ENCODE results near the gene SHROOM3.

DNA sequence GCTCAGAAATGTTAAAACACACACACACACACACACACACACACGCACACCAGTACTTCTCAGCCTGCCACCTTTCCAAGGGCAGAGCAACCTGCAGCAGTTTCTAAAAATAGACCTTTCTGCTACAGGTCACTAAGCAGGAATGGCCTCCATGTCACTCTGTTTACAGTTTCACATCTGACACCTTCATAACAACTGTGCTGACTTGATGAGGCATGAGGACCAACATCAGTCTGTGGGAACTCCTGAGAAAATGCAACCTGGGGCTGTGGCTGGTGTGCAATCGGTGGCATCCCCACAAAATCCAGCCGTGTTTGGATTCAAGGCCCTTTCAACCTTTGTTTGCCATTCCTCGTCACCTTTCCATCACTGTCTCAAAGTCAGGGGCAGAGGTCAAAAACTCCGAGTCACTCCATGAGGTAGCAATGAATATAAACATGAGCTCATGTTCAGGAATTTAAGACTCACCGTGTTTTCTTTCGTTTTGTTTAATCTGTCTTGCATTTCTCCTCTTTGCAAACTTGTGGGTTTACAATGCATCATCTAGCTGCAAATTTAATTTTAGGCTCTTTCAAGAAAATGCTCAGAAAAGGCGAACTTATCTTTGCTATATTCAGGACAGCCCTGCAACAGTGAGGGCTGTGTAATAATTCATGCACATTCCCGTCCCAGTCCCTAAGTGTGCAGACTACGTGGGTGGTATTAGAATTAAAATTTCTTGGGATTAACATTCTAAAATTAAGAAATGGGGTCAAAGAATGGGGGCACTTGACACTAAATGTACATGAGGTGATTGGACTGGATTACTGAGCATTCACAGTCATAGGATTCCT, 135.3 kb downstream of the SHROOM3 start:
- TF ChIP-seq POLR2A (IDR thresholded peaks at IDR 0.05) (no peak), CTCF (IDR thresholded peaks at IDR 0.05) (no peak)
